Keratinocyte (primary cell): ENCODE results near the gene NADK2. TPM values are rescaled to one million over a fixed set of nuclear protein-coding genes. Genes with fewer than 3 reads are reported as not detected.

Experiments used
- DNase-seq: peaks from one replicate; pipeline ENCODE4 v3.0.0-alpha.2; 2011; ENCODE audit warnings: low read depth, missing footprints, low spot score
- FAIRE-seq: peaks from 2 replicates; lab custom pipeline; 2011; peaks lifted over from hg19 to GRCh38; lab: Jason Lieb, UNC
- H2AFZ ChIP-seq: 2 replicates; pipeline ENCODE4 v1.6.0; 2012; ENCODE audit warnings: low read length, control low read depth, inconsistent platforms; ENCODE audit not compliant: control insufficient read depth
- H3K27ac ChIP-seq: 2 replicates; pipeline ENCODE4 v1.5.1; 2011; ENCODE audit warnings: low read length; ENCODE audit not compliant: control insufficient read depth, insufficient read depth
- H3K27me3 ChIP-seq: 3 replicates; pipeline ENCODE4 v1.6.0; 2011; ENCODE audit warnings: low read length; ENCODE audit not compliant: control insufficient read depth, insufficient read depth; ENCODE audit errors: extremely low read depth
- H3K36me3 ChIP-seq, 2 experiments: 2 replicates in 1 of 2; 3 replicates in 1 of 2; pipeline ENCODE4 v1.5.1; 2011; ENCODE audit warnings: low read length in 2 of 2, mild to moderate bottlenecking in 1 of 2; ENCODE audit not compliant: control insufficient read depth in 2 of 2, insufficient read depth in 2 of 2; ENCODE audit errors: extremely low read depth in 1 of 2
- H3K4me1 ChIP-seq: 3 replicates; pipeline ENCODE4 v1.5.1; 2011; ENCODE audit warnings: low read length; ENCODE audit not compliant: control insufficient read depth, insufficient read depth; ENCODE audit errors: extremely low read depth
- H3K4me2 ChIP-seq: 3 replicates; pipeline ENCODE4 v1.6.0; 2011; ENCODE audit warnings: low read depth, low read length; ENCODE audit not compliant: control insufficient read depth, insufficient read depth; ENCODE audit errors: extremely low read depth
- H3K4me3 ChIP-seq, 3 experiments: fragments of 200-600 bp in 1 of 3; sonication (generic) in 1 of 3; 2 replicates in 2 of 3; 3 replicates in 1 of 3; pipeline ENCODE4 v1.5.1; 2011 to 2016; ENCODE audit warnings: low read length in 3 of 3, mild to moderate bottlenecking in 3 of 3, control low read depth in 2 of 3, inconsistent platforms in 1 of 3, low read depth in 1 of 3, mixed read lengths in 1 of 3, mixed run types in 1 of 3, moderate library complexity in 1 of 3; ENCODE audit not compliant: control insufficient read depth in 2 of 3, insufficient read depth in 2 of 3; ENCODE audit errors: extremely low read depth in 1 of 3
- H3K79me2 ChIP-seq: 2 replicates; pipeline ENCODE4 v1.6.0; 2012; ENCODE audit warnings: low read length; ENCODE audit not compliant: control insufficient read depth, insufficient read depth
- H3K9ac ChIP-seq: 3 replicates; pipeline ENCODE4 v1.6.0; 2011; ENCODE audit warnings: low read length; ENCODE audit not compliant: control insufficient read depth, insufficient read depth; ENCODE audit errors: extremely low read depth
- H3K9me1 ChIP-seq: 3 replicates; pipeline ENCODE4 v1.6.0; 2011; ENCODE audit warnings: low read length; ENCODE audit not compliant: control insufficient read depth, insufficient read depth; ENCODE audit errors: extremely low read depth
- H3K9me3 ChIP-seq: 2 replicates; pipeline ENCODE4 v1.5.1; 2012; ENCODE audit warnings: low read depth, low read length; ENCODE audit not compliant: control insufficient read depth
- H4K20me1 ChIP-seq: 3 replicates; pipeline ENCODE4 v1.6.0; 2011; ENCODE audit warnings: low read length; ENCODE audit not compliant: control insufficient read depth, insufficient read depth; ENCODE audit errors: extremely low read depth
- EZH2 ChIP-seq: IDR thresholded peaks from one replicate; pipeline ENCODE4 v1.6.1; 2012; ENCODE audit warnings: inconsistent platforms, mild to moderate bottlenecking, low read length, moderate library complexity
- dilution Hi-C: fragments of 300-500 bp; cut with MboI; formaldehyde crosslinking; loops from one replicate; pipeline ENCODE4 v1.7.0; 2020; ENCODE audit warnings: low sequenced_read_pairs; ENCODE audit not compliant: extremely low pct_ligation_motif_present
- polyA plus RNA-seq, 5 experiments: library from polyadenylated mRNA; depleted of rRNA in 3 of 5; stranded (reverse) in 3 of 5; stranded (forward) in 1 of 5; unstranded in 1 of 5; fragments of >200 nt; gene quantifications; 1 replicate in 1 of 5; 2 replicates in 3 of 5; 3 replicates in 1 of 5; pipeline versions ENCODE4 v1.2.1 to v1.2.3, GENCODE V29; 2011 to 2012; ENCODE audit warnings: missing spikeins in 2 of 5, low read depth in 1 of 5, low replicate concordance in 1 of 5
- small RNA-seq, 3 experiments: library from RNA; depleted of rRNA; stranded (forward); fragments of <200 nt; gene quantifications; one replicate each; pipeline ENCODE3, GENCODE V24; 2012; ENCODE audit warnings: low read depth in 3 of 3, low replicate concordance in 1 of 3; ENCODE audit not compliant: insufficient read length in 3 of 3
- TF ChIP-seq, protein P1 (sequence below), 3 experiments: IDR thresholded peaks in 1 of 3; conservative IDR thresholded peaks in 1 of 3; optimal IDR thresholded peaks in 1 of 3; 2 replicates in 2 of 3; 3 replicates in 1 of 3; pipeline versions ENCODE3 to v1.5.1; 2011; ENCODE audit warnings: low read length in 3 of 3, mild to moderate bottlenecking in 3 of 3, moderate library complexity in 2 of 3, control low read depth in 1 of 3, inconsistent platforms in 1 of 3; ENCODE audit not compliant: insufficient read depth in 2 of 3; ENCODE audit errors: extremely low read depth in 1 of 3

Gene NADK2
- polyA plus RNA-seq, 1 donor (not counting 4 experiments of a cell fraction or from before 2014, with no cell fraction given) = 15.4 TPM

DNA sequence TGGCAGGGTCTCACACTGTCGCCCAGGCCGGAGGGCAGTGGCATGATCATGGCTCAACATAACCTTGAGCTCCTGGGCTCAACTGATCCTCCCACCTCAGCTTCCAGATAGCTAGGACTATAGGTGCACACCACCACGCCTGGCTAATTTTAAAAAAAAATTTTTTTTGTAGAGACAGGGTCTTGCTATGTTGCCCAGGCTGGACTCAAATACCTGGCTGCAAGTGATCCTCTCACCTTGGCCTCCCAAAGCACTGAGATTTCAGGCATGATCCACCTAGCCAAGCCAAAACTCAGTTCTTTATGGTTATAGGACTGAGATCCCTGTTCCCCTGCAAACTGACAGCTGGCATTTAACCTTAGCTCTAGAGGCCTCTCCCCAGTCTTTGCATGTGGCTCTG lies 95.3 kb downstream of the NADK2 start:
- no peaks in the 10 kb centered on the region for H3K9me1 ChIP-seq
- DNase-seq = no peak
- FAIRE-seq = no peak
- H3K4me3 ChIP-seq = no peak overlapping the region
- no peaks in the 10 kb centered on the region for H3K9me3 ChIP-seq
- no peaks in the 10 kb centered on the region for H3K36me3 ChIP-seq
- no peaks in the 10 kb centered on the region for H4K20me1 ChIP-seq
- no peak overlapping the region for H2AFZ ChIP-seq
- no peak overlapping the region for H3K27ac ChIP-seq
- H3K4me2 ChIP-seq = no peak overlapping the region
- H3K79me2 ChIP-seq = peaks cover 3% of the 10 kb centered on the region
- H3K4me1 ChIP-seq = no peaks in the 10 kb centered on the region
- dilution Hi-C loops = no loop called here
- no peak for TF ChIP-seq EZH2
- TF ChIP-seq, protein P1, sequence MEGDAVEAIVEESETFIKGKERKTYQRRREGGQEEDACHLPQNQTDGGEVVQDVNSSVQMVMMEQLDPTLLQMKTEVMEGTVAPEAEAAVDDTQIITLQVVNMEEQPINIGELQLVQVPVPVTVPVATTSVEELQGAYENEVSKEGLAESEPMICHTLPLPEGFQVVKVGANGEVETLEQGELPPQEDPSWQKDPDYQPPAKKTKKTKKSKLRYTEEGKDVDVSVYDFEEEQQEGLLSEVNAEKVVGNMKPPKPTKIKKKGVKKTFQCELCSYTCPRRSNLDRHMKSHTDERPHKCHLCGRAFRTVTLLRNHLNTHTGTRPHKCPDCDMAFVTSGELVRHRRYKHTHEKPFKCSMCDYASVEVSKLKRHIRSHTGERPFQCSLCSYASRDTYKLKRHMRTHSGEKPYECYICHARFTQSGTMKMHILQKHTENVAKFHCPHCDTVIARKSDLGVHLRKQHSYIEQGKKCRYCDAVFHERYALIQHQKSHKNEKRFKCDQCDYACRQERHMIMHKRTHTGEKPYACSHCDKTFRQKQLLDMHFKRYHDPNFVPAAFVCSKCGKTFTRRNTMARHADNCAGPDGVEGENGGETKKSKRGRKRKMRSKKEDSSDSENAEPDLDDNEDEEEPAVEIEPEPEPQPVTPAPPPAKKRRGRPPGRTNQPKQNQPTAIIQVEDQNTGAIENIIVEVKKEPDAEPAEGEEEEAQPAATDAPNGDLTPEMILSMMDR (optimal IDR thresholded peaks at IDR 0.05 in 1 of 3, IDR thresholded peaks at IDR 0.05 in 1 of 3, conservative IDR thresholded peaks at IDR 0.05 in 1 of 3; ENCODE audit: extremely low read depth in 1 of 3, insufficient read depth in 2 of 3, low read length in 3 of 3) = no peak
- H3K9ac ChIP-seq = no peak overlapping the region
- no peaks in the 10 kb centered on the region for H3K27me3 ChIP-seq

DNA sequence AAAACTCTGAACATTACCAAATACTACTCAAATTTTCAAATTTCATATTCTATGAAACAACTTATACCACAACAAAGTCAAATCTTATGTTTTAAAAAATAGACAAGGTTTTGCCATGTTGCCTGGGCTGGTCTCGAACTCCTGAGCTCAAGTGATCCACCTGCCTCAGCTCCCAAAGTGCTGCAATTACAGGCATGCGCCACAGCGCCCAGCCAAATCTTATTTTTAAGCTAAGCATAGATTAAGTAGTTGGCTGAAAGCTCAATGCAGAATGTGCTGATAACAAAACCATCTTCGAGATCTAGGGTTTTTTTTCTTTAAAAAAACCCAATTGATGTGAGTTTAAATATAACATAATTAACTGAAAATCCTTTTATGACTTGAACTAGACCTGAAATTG lies 96.4 kb downstream of the NADK2 start:
- Histone ChIP-seq H3K4me1 (no peaks in the 10 kb centered on the region), H3K9ac (no peak overlapping the region), H3K9me1 (no peaks in the 10 kb centered on the region), H3K9me3 (no peaks in the 10 kb centered on the region), H3K27me3 (no peaks in the 10 kb centered on the region), H3K27ac (no peak overlapping the region), H3K4me3 (no peak overlapping the region), H2AFZ (no peak overlapping the region), H4K20me1 (no peaks in the 10 kb centered on the region), H3K79me2 (no peaks in the 10 kb centered on the region), H3K36me3 (peaks cover 0 to 2% of the 10 kb centered on the region in 2 experiments), H3K4me2 (no peak overlapping the region)
- DNase-seq (no peak), FAIRE-seq (no peak)
- dilution Hi-C loops = no loop called here
- TF ChIP-seq, protein P1 (optimal IDR thresholded peaks at IDR 0.05 in 1 of 3, IDR thresholded peaks at IDR 0.05 in 1 of 3, conservative IDR thresholded peaks at IDR 0.05 in 1 of 3; ENCODE audit: extremely low read depth in 1 of 3, insufficient read depth in 2 of 3, low read length in 3 of 3) = no peak
- TF ChIP-seq EZH2 = no peak

Small RNAs within 50 kb of the gene (small RNA-seq; reads per million reads assigned to genes)
- gene MIR580 = 0.13 to 5.8 (median 4.0) reads per million in 3 experiments
- 0 reads per million in 3 experiments for gene RNU6-1305P

Other genes with a start within 250 kb of the NADK2 start
- gene UGT3A2, start 175.0 kb downstream of the NADK2 start, polyA plus RNA-seq = 0.03 to 0.09 TPM (median 0.07 TPM) in 3 replicates
- 1.8 to 5.0 TPM (median 4.7 TPM) in 3 replicates for gene LMBRD2, start 90.0 kb downstream of the NADK2 start, polyA plus RNA-seq
- gene SKP2, start 89.8 kb downstream of the NADK2 start, polyA plus RNA-seq = 28.3 to 35.3 TPM (median 34.6 TPM) in 3 replicates
- gene RANBP3L, start 60.0 kb upstream of the NADK2 start, polyA plus RNA-seq = not detected in 3 replicates